ENCODE data around the gene ZIC5. TPM values are rescaled to one million over a fixed set of nuclear protein-coding genes. Genes with fewer than 3 reads are reported as not detected.

ZIC5 gene
- total RNA-seq, 4 donors from 2014 or later, result not detected

DNA sequence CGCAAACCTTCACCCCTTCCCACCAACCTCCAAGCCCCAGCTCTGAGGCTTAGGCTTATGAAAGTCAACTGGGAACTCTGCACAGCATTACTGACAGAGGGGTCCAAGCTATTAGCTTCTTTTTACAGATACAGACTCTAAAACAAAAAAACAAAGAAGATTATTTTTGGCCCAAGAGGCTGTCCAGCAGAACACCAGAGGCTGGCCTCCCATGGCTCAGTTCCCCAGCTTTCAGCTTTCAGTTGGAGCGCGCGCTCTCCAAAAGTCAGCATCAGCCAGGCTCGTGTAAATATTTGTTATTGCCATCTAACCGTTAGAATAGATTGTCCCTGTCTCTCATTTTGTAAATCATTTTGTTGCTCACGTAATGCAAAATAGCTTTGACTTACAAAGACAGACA is 58.4 kb downstream of the ZIC5 start:
- 64 to 75% methylated on average over 6 to 7 of the region's 7 CpGs for WGBS, 2 donors (ENCODE audit: low coverage in 1 of 2)
- Histone ChIP-seq H3K36me3 (no peaks in the 10 kb centered on the region), H3K27ac (no peak overlapping the region), H3K27me3 (peaks cover 78% of the 10 kb centered on the region), H3K4me3 (no peak overlapping the region), H3K9me3 (no peaks in the 10 kb centered on the region), H3K4me1 (no peaks in the 10 kb centered on the region)
- no peak for ATAC-seq
- no peak for TF ChIP-seq EP300 (IDR thresholded peaks at IDR 0.05)
- TF ChIP-seq, protein P1, sequence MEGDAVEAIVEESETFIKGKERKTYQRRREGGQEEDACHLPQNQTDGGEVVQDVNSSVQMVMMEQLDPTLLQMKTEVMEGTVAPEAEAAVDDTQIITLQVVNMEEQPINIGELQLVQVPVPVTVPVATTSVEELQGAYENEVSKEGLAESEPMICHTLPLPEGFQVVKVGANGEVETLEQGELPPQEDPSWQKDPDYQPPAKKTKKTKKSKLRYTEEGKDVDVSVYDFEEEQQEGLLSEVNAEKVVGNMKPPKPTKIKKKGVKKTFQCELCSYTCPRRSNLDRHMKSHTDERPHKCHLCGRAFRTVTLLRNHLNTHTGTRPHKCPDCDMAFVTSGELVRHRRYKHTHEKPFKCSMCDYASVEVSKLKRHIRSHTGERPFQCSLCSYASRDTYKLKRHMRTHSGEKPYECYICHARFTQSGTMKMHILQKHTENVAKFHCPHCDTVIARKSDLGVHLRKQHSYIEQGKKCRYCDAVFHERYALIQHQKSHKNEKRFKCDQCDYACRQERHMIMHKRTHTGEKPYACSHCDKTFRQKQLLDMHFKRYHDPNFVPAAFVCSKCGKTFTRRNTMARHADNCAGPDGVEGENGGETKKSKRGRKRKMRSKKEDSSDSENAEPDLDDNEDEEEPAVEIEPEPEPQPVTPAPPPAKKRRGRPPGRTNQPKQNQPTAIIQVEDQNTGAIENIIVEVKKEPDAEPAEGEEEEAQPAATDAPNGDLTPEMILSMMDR (IDR thresholded peaks at IDR 0.05), result no peak
- no peak for TF ChIP-seq POLR2AphosphoS5 (IDR thresholded peaks at IDR 0.05)
- TF ChIP-seq POLR2A (IDR thresholded peaks at IDR 0.05), result no peak

Other genes with a start within 250 kb of the ZIC5 start
- not detected for gene ZIC2, start 10.0 kb upstream of the ZIC5 start, total RNA-seq
- 10 to 100 TPM; 34.6 to 58.4 (median 40.1) TPM for gene PCCA, start 117.3 kb upstream of the ZIC5 start, total RNA-seq